K562 (cell line): ENCODE results near the gene SYVN1. TPM values are rescaled to one million over a fixed set of nuclear protein-coding genes. Genes with fewer than 3 reads are reported as not detected.

ENCODE experiments used
- ADNP ChIP-seq: fragments of 200-800 bp; sonication (Bioruptor generic); IDR thresholded peaks from 2 replicates; pipeline ENCODE4 v1.6.1; 2016; ENCODE audit warnings: missing genetic modification characterization, missing compliant biosample characterization
- BCL6 ChIP-seq: fragments of 250-450 bp; sonication (Bioruptor Pico); IDR thresholded peaks from 2 replicates; pipeline ENCODE4 v1.4.0; 2020
- CCNT2 ChIP-seq: IDR thresholded peaks from 2 replicates; pipeline ENCODE4 v1.6.1; 2011; ENCODE audit warnings: borderline replicate concordance, low read depth, mild to moderate bottlenecking, moderate library complexity, mixed read lengths, low read length; ENCODE audit not compliant: insufficient read length; ENCODE audit errors: extremely low read depth
- DIDO1 ChIP-seq: fragments of 450-650 bp; IDR thresholded peaks from 2 replicates; pipeline ENCODE4 v1.6.1; 2016; ENCODE audit warnings: low read depth, missing biosample characterization, missing genetic modification characterization
- ELF2 ChIP-seq: fragments of 250-450 bp; sonication (Bioruptor Pico); IDR thresholded peaks from 2 replicates; pipeline ENCODE4 v1.5.0; 2021; ENCODE audit warnings: mild to moderate bottlenecking
- HNRNPH1 ChIP-seq: fragments of 200-400 bp; formaldehyde crosslinking; optimal IDR thresholded peaks from 2 replicates; pipeline ENCODE3; 2017; ENCODE audit warnings: low read depth, mild to moderate bottlenecking, low read length, moderate library complexity
- KLF16 ChIP-seq: IDR thresholded peaks from 2 replicates; pipeline ENCODE4 v1.6.1; 2016; ENCODE audit warnings: antibody characterized with exemption
- MAFF ChIP-seq: IDR thresholded peaks from 2 replicates; pipeline ENCODE4 v1.6.1; 2012; ENCODE audit warnings: low read length, improper control_type of control experiment
- NCOA2 ChIP-seq, 2 experiments: fragments of 450-650 bp; IDR thresholded peaks; 2 replicates each; pipeline ENCODE4 v1.6.1; 2018; ENCODE audit warnings: mild to moderate bottlenecking in 2 of 2, moderate library complexity in 1 of 2; ENCODE audit not compliant: partially characterized antibody in 2 of 2
- NFIC ChIP-seq: fragments of 450-650 bp; IDR thresholded peaks from 2 replicates; pipeline ENCODE4 v1.6.1; 2017; ENCODE audit warnings: mild to moderate bottlenecking, inconsistent platforms
- NR1H2 ChIP-seq: sonication (generic); formaldehyde crosslinking; IDR thresholded peaks from 2 replicates; pipeline ENCODE4 v1.4.0; 2020; ENCODE audit warnings: mild to moderate bottlenecking, missing genetic modification reagents
- NR2C1 ChIP-seq, 2 experiments: fragments of 450-650 bp; IDR thresholded peaks; 2 replicates each; pipeline ENCODE4 v1.6.1; 2017; ENCODE audit warnings: mild to moderate bottlenecking in 2 of 2, antibody characterized with exemption in 1 of 2, inconsistent platforms in 1 of 2, missing compliant biosample characterization in 1 of 2, missing genetic modification characterization in 1 of 2
- RBFOX2 ChIP-seq: fragments of 200-400 bp; formaldehyde crosslinking; IDR thresholded peaks from 2 replicates; pipeline ENCODE4 v1.6.1; 2017; ENCODE audit warnings: low read depth, mild to moderate bottlenecking, low read length, moderate library complexity
- SIN3B ChIP-seq: fragments of 450-650 bp; IDR thresholded peaks from 2 replicates; pipeline ENCODE4 v1.6.1; 2017; ENCODE audit warnings: low read depth, mild to moderate bottlenecking, moderate library complexity
- SP1 ChIP-seq: sonication (generic); formaldehyde crosslinking; IDR thresholded peaks from 2 replicates; pipeline ENCODE4 v1.8.1; 2022; ENCODE audit warnings: mild to moderate bottlenecking, missing genetic modification reagents
- U2AF2 ChIP-seq: fragments of 200-400 bp; formaldehyde crosslinking; optimal IDR thresholded peaks from 2 replicates; pipeline ENCODE3; 2017; ENCODE audit warnings: low read depth, mild to moderate bottlenecking, low read length
- ZC3H4 ChIP-seq: sonication (generic); formaldehyde crosslinking; IDR thresholded peaks from 2 replicates; pipeline ENCODE4 v1.9.0; 2021; ENCODE audit warnings: missing genetic modification reagents, borderline replicate concordance
- ZNF551 ChIP-seq: fragments of 250-450 bp; sonication (Bioruptor Pico); IDR thresholded peaks from 2 replicates; pipeline ENCODE4 v1.5.0; 2021; ENCODE audit warnings: mild to moderate bottlenecking, moderate library complexity
- ZNF584 ChIP-seq: fragments of 200-800 bp; sonication (Bioruptor generic); IDR thresholded peaks from 2 replicates; pipeline ENCODE4 v1.6.1; 2016; ENCODE audit warnings: low read depth, mild to moderate bottlenecking, missing genetic modification characterization, missing compliant biosample characterization
- polyA plus RNA-seq, 8 experiments: library from polyadenylated mRNA; depleted of rRNA in 4 of 8; stranded (reverse) in 5 of 8; unstranded in 3 of 8; fragments of >200 nt; fragmentation: Nextera tagmentation in 2 of 8; fragmentation: Illumina TruSeq in 1 of 8; extraction: Ambion mirVana in 2 of 8; extraction: Trizol in 1 of 8; gene quantifications; 2 replicates each; pipeline versions ENCODE4 v1.2.1 to v1.2.3, GENCODE V29; 2011 to 2014; ENCODE audit warnings: inconsistent platforms in 1 of 8, missing spikeins in 1 of 8
- total RNA-seq, 7 experiments: library from RNA; depleted of rRNA in 6 of 7; stranded (reverse); fragments of >200 nt in 6 of 7; fragmentation: Illumina TruSeq in 2 of 7; extraction: Trizol in 2 of 7; gene quantifications; 2 replicates each; pipeline versions ENCODE4 v1.2.1 to v1.2.3, GENCODE V29; 2011 to 2021; ENCODE audit warnings: low replicate concordance in 1 of 7
- TF ChIP-seq, protein P1 (sequence below): fragments of 450-650 bp; IDR thresholded peaks from one replicate; pipeline ENCODE4 v1.6.1; 2018; ENCODE audit warnings: mild to moderate bottlenecking, moderate library complexity; ENCODE audit not compliant: partially characterized antibody
- TF ChIP-seq, protein P2 (sequence below): fragments of 450-650 bp; IDR thresholded peaks from 2 replicates; pipeline ENCODE4 v1.6.1; 2018; ENCODE audit warnings: mild to moderate bottlenecking, low read depth; ENCODE audit not compliant: partially characterized antibody
- TF ChIP-seq, protein P3 (sequence below): fragments of 250-450 bp; sonication (Bioruptor Pico); IDR thresholded peaks from 2 replicates; pipeline ENCODE4 v1.5.0; 2021

The SYVN1 gene
- total and polyA plus RNA-seq, 9 of the 15 experiments (the other 6 are each of a cell fraction or from before 2014, with no cell fraction given): 0.41 to 47.4 (median 9.9) TPM

DNA sequence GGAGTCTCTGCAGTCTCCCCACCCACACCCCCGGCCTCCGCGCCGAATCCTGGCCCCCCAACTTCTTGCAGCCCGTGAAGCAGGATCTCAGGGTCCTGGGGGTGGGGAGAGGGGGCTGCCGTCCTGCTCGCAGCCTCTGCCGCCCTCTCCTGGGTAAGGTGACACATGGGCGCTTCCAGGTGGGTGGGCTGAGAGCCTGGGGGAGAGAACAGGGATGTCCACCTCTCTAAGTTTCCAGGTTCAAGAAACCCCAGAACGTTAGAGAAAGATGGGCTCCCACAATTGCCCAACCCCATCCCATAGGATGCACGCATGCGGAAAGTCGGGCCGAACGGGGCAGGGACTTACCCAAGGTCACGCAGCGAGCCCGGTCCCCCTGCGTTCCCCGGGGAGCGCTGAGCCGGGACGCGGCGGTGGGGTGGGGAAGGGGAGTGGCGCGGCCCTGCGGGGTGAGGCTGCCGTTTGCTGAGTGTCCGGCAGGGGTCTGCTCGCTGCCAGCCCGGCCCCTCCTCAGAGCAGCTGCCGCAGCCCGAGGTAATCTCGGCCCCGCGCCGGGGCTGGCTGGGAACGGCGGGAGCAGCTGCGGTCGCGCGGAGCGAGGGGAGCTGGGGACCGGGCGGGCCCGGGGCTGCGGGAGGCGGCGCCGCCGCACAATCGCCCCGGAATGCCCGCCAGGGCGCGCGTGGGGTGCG, 46.7 kb upstream of the SYVN1 start (continued):
- TF ChIP-seq ADNP (no peak), BCL6 (no peak), DIDO1 (tag) (no peak), ZNF584 (CRISPR knock-in tag) (no peak), RBFOX2 (peak; percentile 72), SIN3B (peak; percentile 19; the same call in 1 of the 2 replicates), MAFF (no peak), KLF16 (peak; percentile 5; the same call in 1 of the 2 replicates), NR1H2 (no peak), NR2C1 (IDR thresholded peaks at IDR 0.05) (no peak), NR2C1 (tag; IDR thresholded peaks at IDR 0.05) (no peak), ZNF551 (CRISPR knock-in tag) (no peak), ELF2 (no peak), SP1 (CRISPR knock-in tag) (peak; percentile 77), HNRNPH1 (no peak), CCNT2 (peak; percentile 41), U2AF2 (no peak), ZC3H4 (CRISPR knock-in tag) (no peak), NCOA2 (IDR thresholded peaks at IDR 0.05; ENCODE audit: partially characterized antibody in 2 of 2) (no peak), NFIC (0 out of 2 replicates have a peak, but pooled peaks have one; percentile 18)
- TF ChIP-seq, protein P1, sequence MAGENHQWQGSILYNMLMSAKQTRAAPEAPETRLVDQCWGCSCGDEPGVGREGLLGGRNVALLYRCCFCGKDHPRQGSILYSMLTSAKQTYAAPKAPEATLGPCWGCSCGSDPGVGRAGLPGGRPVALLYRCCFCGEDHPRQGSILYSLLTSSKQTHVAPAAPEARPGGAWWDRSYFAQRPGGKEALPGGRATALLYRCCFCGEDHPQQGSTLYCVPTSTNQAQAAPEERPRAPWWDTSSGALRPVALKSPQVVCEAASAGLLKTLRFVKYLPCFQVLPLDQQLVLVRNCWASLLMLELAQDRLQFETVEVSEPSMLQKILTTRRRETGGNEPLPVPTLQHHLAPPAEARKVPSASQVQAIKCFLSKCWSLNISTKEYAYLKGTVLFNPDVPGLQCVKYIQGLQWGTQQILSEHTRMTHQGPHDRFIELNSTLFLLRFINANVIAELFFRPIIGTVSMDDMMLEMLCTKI: no peak
- TF ChIP-seq, protein P2, sequence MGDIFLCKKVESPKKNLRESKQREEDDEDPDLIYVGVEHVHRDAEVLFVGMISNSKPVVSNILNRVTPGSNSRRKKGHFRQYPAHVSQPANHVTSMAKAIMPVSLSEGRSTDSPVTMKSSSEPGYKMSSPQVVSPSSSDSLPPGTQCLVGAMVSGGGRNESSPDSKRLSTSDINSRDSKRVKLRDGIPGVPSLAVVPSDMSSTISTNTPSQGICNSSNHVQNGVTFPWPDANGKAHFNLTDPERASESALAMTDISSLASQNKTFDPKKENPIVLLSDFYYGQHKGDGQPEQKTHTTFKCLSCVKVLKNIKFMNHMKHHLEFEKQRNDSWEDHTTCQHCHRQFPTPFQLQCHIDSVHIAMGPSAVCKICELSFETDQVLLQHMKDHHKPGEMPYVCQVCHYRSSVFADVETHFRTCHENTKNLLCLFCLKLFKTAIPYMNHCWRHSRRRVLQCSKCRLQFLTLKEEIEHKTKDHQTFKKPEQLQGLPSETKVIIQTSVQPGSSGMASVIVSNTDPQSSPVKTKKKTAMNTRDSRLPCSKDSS: no peak
- TF ChIP-seq, protein P3, sequence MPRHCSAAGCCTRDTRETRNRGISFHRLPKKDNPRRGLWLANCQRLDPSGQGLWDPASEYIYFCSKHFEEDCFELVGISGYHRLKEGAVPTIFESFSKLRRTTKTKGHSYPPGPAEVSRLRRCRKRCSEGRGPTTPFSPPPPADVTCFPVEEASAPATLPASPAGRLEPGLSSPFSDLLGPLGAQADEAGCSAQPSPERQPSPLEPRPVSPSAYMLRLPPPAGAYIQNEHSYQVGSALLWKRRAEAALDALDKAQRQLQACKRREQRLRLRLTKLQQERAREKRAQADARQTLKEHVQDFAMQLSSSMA: no peak
